Fibroblast of pulmonary artery (primary cell): ENCODE measurements around the gene TAS1R3.

ENCODE experiments used
- DNase-seq: peaks from one replicate; pipeline ENCODE4 v3.0.0-alpha.2; 2010; ENCODE audit warnings: low read depth
- H3K4me3 ChIP-seq: replicated peaks from 2 replicates; pipeline ENCODE4 v1.5.1; 2011; ENCODE audit warnings: low read depth, mild to moderate bottlenecking, control low read depth, low read length, moderate library complexity
- TF ChIP-seq, protein P1 (sequence below): IDR thresholded peaks from 2 replicates; pipeline ENCODE4 v1.5.1; 2011; ENCODE audit warnings: mild to moderate bottlenecking, control low read depth, low read length, inconsistent platforms; ENCODE audit errors: missing control alignments

The TAS1R3 gene

GRCh38 chr1:1322952-1323351 lies 8.1 kb upstream of the TAS1R3 start:
- TF ChIP-seq, protein P1, sequence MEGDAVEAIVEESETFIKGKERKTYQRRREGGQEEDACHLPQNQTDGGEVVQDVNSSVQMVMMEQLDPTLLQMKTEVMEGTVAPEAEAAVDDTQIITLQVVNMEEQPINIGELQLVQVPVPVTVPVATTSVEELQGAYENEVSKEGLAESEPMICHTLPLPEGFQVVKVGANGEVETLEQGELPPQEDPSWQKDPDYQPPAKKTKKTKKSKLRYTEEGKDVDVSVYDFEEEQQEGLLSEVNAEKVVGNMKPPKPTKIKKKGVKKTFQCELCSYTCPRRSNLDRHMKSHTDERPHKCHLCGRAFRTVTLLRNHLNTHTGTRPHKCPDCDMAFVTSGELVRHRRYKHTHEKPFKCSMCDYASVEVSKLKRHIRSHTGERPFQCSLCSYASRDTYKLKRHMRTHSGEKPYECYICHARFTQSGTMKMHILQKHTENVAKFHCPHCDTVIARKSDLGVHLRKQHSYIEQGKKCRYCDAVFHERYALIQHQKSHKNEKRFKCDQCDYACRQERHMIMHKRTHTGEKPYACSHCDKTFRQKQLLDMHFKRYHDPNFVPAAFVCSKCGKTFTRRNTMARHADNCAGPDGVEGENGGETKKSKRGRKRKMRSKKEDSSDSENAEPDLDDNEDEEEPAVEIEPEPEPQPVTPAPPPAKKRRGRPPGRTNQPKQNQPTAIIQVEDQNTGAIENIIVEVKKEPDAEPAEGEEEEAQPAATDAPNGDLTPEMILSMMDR: no peak
- no peak for DNase-seq
- no peak overlapping the region for H3K4me3 ChIP-seq

- peak overlapping the region; percentile 79 for H3K4me3 ChIP-seq
- TF ChIP-seq, protein P1: no peak
- no peak for DNase-seq
Observed at GRCh38 chr1:1324084-1324523, 7.0 kb upstream of the TAS1R3 start.

DNA sequence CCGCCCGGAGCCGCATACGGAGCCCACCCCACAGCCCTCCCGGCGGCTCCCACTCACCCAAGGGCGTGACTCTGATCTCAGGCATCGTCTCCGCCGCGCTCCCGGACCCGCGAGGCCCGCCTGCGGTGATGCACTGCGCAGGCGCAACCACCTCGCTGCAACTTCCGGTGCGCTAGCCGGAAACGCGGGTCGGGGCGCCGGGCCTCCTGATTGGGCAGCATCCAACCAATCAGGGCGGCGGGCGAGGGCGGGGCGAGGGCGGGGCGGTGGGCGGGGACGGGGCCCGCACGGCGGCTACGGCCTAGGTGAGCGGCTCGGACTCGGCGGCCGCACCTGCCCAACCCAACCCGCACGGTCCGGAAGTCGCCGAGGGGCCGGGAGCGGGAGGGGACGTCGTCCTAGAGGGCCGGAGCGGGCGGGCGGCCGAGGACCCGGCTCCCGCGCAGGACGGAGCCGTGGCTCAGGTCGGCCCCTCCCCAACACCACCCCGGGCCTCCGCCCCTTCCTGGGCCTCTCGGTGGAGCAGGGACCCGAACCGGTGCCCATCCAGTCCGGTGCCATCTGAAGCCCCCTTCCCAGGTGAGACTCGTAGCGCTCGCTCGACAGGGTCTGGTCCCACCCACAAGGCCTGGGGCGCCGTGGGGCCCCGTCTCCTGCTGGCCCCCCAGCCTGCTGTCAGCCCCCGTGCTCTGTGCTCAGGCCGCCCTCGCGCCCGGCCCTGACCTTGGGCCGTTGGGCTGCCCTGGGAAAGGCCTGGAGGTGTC lies 6.4 kb upstream of the TAS1R3 start, which contains the start of the genes CPTP and INTS11:
CPTP (plus strand) TSS at position 279 of the 764 bp plus-strand sequence. CDS start 2,109 bp downstream, outside the sequence.
INTS11 (minus strand) TSS at position 137 of the 764 bp plus-strand sequence; CDS start at position 85, 52 bp downstream.
- TF ChIP-seq, protein P1: no peak
- peak within 1 kb of the TSS; percentile 79 for H3K4me3 ChIP-seq
- DNase-seq: peak; percentile 91

- DNase-seq: no peak
- TF ChIP-seq, protein P1: no peak
- peak overlapping the region; percentile 79 for H3K4me3 ChIP-seq
Observed at GRCh38 chr1:1325288-1326074, 5.6 kb upstream of the TAS1R3 start.

- H3K4me3 ChIP-seq: no peak overlapping the region
- TF ChIP-seq, protein P1: no peak
- DNase-seq: no peak
Observed at GRCh38 chr1:1326075-1326605, 4.9 kb upstream of the TAS1R3 start.

GRCh38 chr1:1327291-1327690 lies 3.8 kb upstream of the TAS1R3 start:
- no peak for DNase-seq
- TF ChIP-seq, protein P1: no peak
- no peak overlapping the region for H3K4me3 ChIP-seq
